Osteocyte (in vitro differentiated cells): ENCODE results near the gene USO1. TPM values are rescaled to one million over a fixed set of nuclear protein-coding genes. Genes with fewer than 3 reads are reported as not detected.

Source experiments
- DNase-seq: peaks from one replicate; pipeline ENCODE4 v3.0.0; 2021; ENCODE audit warnings: mixed read lengths; ENCODE audit not compliant: unreplicated experiment; ENCODE audit errors: extremely low spot score
- H3K27ac Mint-ChIP-seq: one replicate; pipeline ENCODE4 v1.8.0; 2021; ENCODE audit warnings: mild to moderate bottlenecking, mixed read lengths; ENCODE audit not compliant: unreplicated experiment
- H3K27me3 Mint-ChIP-seq: one replicate; pipeline ENCODE4 v1.8.0; 2021; ENCODE audit warnings: mixed read lengths; ENCODE audit not compliant: unreplicated experiment
- H3K36me3 Mint-ChIP-seq: one replicate; pipeline ENCODE4 v1.8.0; 2021; ENCODE audit warnings: mixed read lengths; ENCODE audit not compliant: unreplicated experiment
- H3K4me1 Mint-ChIP-seq: one replicate; pipeline ENCODE4 v1.8.0; 2021; ENCODE audit warnings: mixed read lengths; ENCODE audit not compliant: unreplicated experiment
- H3K4me3 Mint-ChIP-seq: one replicate; pipeline ENCODE4 v1.8.0; 2021; ENCODE audit warnings: mild to moderate bottlenecking, moderate library complexity, mixed read lengths; ENCODE audit not compliant: unreplicated experiment
- H3K9me3 Mint-ChIP-seq: one replicate; pipeline ENCODE4 v1.8.0; 2021; ENCODE audit warnings: mixed read lengths; ENCODE audit not compliant: unreplicated experiment
- CTCF ChIP-seq: fragments of 200-600 bp; sonication (generic); IDR thresholded peaks from 2 replicates; pipeline ENCODE4 v1.5.0; 2021; ENCODE audit warnings: antibody characterized with exemption, mild to moderate bottlenecking, moderate library complexity
- total RNA-seq: library from RNA; stranded (reverse); gene quantifications from 2 replicates; pipeline ENCODE4 v1.2.1, GENCODE V29; 2021

The USO1 gene
- total RNA-seq, 1 donor from 2014 or later = 69.6 TPM

GRCh38 chr4:75834095-75834771 is 109.9 kb downstream of the USO1 start:
- no peak for TF ChIP-seq CTCF
- Mint-ChIP-seq H3K27me3 (no peaks in the 10 kb centered on the region), H3K9me3 (peaks cover 4% of the 10 kb centered on the region), H3K4me3 (no peak overlapping the region), H3K4me1 (no peaks in the 10 kb centered on the region), H3K27ac (no peak overlapping the region), H3K36me3 (no peaks in the 10 kb centered on the region)
- DNase-seq = no peak

GRCh38 chr4:75834772-75835154 is 110.4 kb downstream of the USO1 start:
- no peaks in the 10 kb centered on the region for H3K4me1 Mint-ChIP-seq
- H3K36me3 Mint-ChIP-seq = no peaks in the 10 kb centered on the region
- no peaks in the 10 kb centered on the region for H3K27me3 Mint-ChIP-seq
- peaks cover 4% of the 10 kb centered on the region for H3K9me3 Mint-ChIP-seq
- no peak overlapping the region for H3K27ac Mint-ChIP-seq
- H3K4me3 Mint-ChIP-seq = no peak overlapping the region
- DNase-seq = no peak
- no peak for TF ChIP-seq CTCF

GRCh38 chr4:75841641-75842520 is 117.5 kb downstream of the USO1 start:
- Mint-ChIP-seq H3K27me3 (no peaks in the 10 kb centered on the region), H3K9me3 (no peaks in the 10 kb centered on the region), H3K4me1 (peaks cover 14% of the 10 kb centered on the region), H3K4me3 (no peak overlapping the region), H3K36me3 (no peaks in the 10 kb centered on the region), H3K27ac (peak overlapping the region; percentile 39)
- no peak for TF ChIP-seq CTCF
- no peak for DNase-seq

- H3K9me3 Mint-ChIP-seq = no peaks in the 10 kb centered on the region
- H3K36me3 Mint-ChIP-seq = no peaks in the 10 kb centered on the region
- no peak for DNase-seq
- TF ChIP-seq CTCF = no peak
- no peaks in the 10 kb centered on the region for H3K27me3 Mint-ChIP-seq
- H3K27ac Mint-ChIP-seq = peak overlapping the region; percentile 86
- H3K4me1 Mint-ChIP-seq = peaks cover 19% of the 10 kb centered on the region
- no peak overlapping the region for H3K4me3 Mint-ChIP-seq
Measured at GRCh38 chr4:75843596-75843995, 119.2 kb downstream of the USO1 start.

GRCh38 chr4:75844151-75844662 is 119.8 kb downstream of the USO1 start:
- Mint-ChIP-seq H3K36me3 (no peaks in the 10 kb centered on the region), H3K4me1 (peaks cover 21% of the 10 kb centered on the region), H3K4me3 (peak overlapping the region; percentile 33), H3K27me3 (no peaks in the 10 kb centered on the region), H3K9me3 (no peaks in the 10 kb centered on the region), H3K27ac (peak overlapping the region; percentile 86)
- no peak for TF ChIP-seq CTCF
- no peak for DNase-seq
